HUDEP-2 (cell line): ENCODE measurements around the gene MFAP1.

Experiments
- DNase-seq, 76 experiments: peaks; one replicate each; lab custom pipeline; 2025; ENCODE audit not compliant: unreplicated experiment in 76 of 76; lab: John Stamatoyannopoulos, UW

MFAP1 gene

DNA sequence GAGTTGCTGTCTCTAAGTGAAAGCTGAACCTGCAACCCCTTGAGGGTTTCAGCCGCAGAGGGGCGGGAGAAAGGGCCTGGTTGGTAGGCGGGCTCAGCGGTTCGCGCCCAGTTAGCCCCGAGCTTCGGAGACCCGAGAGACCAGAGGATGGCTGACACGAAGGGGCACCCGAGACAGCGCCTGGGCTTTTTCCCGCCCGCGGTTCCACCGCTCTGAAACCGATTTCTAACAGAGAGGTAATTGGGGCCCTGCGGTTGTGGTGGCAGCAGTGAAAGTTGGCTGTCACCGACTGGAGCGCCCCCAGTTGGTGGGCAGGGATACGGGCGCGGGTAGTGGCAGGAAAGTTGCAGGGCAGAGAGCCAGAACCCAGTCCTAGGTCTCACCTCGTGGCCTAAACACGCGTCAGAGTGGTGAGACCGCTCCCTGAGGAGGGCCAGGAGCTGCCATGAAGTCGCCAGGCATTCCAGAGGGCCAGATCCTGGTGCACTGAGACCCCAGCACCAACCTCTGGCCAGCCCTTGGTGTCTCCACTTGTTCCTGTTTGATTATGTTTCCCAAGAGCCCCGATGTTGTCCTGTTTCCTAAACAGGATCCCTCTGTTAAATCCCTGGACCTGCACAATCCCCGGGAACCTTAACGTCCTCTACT lies 47.1 kb downstream of the MFAP1 start:
- peak in 75 of 76 experiments; percentile 44 to 93 (median 82) for DNase-seq

DNA sequence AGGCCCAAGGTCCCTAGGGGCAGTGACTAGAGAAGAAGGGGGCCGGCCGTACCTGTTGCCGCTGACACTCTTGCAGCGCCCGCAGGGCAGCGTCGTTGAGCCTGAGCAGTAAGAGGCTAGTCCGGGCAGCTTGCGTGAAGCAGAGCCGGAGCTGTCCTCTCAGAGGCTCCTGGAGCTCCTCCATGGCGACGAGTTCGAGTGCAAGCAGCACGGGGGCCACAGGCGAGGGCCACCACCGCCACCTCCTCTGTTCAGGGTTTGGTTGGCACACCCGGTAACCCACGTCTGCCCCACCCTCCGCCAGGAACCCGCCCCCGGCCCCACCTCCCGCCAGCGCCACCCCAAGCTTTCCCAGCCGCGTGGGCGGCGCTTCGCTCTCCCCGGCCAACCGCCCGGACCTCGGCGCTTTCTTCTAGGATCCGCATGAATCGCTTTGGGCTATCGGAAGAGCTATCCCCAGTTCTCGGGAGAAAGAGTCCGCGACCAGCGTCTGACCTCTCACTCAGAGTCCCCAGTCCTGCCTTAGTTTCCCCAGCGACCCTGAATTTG lies 47.7 kb downstream of the MFAP1 start, which contains the start of gene ELL3:
Gene ELL3, minus strand, starts transcription at position 249 of the 549 bp plus-strand sequence. Its CDS starts 65 bp downstream, at position 184.
- peak in 72 of 76 experiments; percentile 43 to 89 (median 78) for DNase-seq

DNA sequence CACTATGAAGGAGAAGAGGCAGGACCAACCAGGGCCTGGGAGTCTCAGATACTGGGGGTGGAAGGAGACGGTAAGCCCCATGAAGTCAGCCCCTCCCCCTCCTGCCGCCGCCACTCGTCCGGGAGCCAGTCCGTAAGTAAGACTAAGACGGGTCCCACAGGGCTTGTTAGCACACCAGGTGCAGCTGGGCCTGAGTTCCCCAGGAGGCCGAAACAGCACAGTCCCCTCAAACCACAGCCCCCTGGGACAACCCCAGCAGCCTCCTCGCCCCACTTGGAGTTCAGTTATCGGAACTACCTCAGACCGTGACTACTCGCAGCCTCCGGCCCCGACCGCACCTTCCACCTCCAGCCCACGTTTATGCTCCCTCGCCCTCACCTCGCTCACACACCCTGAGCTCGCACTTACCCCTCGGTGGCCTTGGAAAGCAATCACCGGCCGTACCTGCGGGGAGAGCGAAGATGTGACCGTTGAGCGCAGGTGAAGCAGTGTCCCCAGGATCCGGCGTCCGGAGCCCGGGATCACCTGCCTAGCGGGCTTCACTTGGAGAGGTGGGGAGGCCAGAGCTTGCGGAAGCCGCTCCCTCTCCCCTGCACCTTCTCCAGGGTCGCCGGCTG lies 48.3 kb downstream of the MFAP1 start:
- DNase-seq: no peak

DNA sequence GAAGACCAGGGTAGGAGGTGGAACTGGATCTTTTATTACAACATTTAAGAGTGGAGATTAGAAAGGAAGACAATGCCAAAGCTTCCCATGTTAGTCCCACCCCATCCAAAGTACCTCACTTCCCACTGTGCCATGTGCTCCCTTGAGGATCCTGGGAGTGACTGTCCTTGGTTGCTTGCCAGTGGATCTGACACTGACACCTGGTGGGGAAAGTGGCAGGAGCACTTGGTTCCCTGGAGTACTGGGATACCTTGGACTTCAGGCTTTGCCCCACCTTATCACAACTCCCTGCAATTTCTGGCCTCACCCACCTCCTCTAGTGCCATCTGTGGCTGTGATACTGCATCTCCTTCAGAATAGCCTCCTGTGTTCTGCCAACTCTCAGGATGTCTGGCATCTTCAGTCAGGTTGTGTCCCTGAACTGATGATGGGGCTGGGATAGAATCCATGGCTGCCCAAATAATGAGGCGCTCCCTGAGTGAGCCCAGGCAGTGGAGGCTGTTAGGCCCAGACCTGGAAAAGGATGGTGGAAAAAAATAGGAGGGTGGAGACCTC lies 49.0 kb downstream of the MFAP1 start:
- peak in 1 of 76 experiments; percentile 22 for DNase-seq

GRCh38 chr15:43774062-43774461 lies 50.4 kb downstream of the MFAP1 start:
- no peak for DNase-seq

DNA sequence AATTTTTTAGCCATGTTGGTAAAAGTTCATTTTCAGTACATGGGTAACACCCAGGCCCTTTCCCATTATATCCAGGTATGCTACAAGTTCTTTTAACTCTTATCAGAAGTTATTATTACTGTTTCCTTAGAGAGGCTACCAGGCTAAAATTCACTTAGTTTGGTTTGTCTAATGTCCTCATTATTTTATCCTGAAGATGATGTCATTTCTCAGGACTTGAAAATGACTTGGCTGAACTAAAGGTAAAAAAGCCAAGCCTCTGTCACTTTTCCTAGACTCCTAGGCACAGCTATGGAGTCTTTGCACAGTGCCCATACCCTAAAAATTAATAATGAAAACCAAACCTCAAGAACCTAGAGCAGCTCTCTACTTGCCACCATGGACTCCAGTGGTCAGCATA lies 51.9 kb downstream of the MFAP1 start:
- no peak for DNase-seq

- peak in 1 of 76 experiments; percentile 5 for DNase-seq
These were observed 52.7 kb downstream of the MFAP1 start for GRCh38 chr15:43771816-43772215.

DNA sequence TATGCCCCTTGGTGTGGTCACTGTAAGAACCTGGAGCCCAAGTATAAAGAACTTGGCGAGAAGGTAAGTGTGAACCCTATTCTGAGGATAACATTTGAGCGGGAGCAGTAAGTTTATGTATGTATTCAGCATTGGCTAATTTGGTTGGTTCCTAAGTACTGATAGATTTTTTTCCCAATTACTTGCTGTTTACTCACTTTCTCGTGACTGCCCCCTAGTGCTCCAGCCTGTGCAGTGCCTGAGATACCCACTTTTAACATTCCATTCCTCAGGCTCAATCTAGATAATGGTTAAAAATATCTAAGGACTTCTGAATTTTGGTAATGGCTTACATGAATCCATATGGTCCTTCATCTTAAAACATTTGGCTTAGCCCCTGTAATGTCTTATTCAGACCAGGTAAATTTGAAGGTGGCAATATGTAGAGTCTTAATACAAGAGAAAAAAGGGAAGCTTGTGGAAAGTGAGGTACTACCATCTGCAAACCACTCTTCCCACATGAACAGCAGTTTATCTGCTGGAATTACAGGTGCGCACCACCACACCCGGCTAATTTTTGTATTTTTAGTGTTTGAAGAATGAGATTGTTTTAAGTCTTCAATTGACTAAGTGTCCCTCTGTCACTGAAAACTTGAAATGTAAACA lies 54.8 kb downstream of the MFAP1 start:
- DNase-seq: peak in 51 of 76 experiments; percentile 1 to 67 (median 27)

- no peak for DNase-seq
These were observed 60.6 kb downstream of the MFAP1 start for GRCh38 chr15:43763819-43764446.

GRCh38 chr15:43762824-43763223 lies 61.7 kb downstream of the MFAP1 start:
- DNase-seq: no peak
